H1 (cell line): ENCODE data around the gene PRRX1. TPM values are rescaled to one million over a fixed set of nuclear protein-coding genes. Genes with fewer than 3 reads are reported as not detected.

Experiments
- CBX8 ChIP-seq: fragments of 300-800, 300-1000 bp; sonication (generic); IDR thresholded peaks from 2 replicates; pipeline ENCODE4 v1.7.1; 2016; ENCODE audit warnings: low read depth, low read length, borderline replicate concordance
- KDM5A ChIP-seq: fragments of 200-600 bp; IDR thresholded peaks from 2 replicates; pipeline ENCODE4 v1.7.1; 2012; ENCODE audit warnings: mild to moderate bottlenecking, low read length, inconsistent platforms, mixed read lengths
- RFX5 ChIP-seq: IDR thresholded peaks from 2 replicates; pipeline ENCODE4 v1.6.1; 2011; ENCODE audit warnings: low read depth, low read length, improper control_type of control experiment, borderline replicate concordance
- RXRA ChIP-seq: IDR thresholded peaks from 2 replicates; pipeline ENCODE4 v1.6.1; 2011; ENCODE audit warnings: low read depth, mild to moderate bottlenecking, low read length, moderate library complexity; ENCODE audit not compliant: insufficient read depth
- polyA plus RNA-seq, 7 experiments: library from polyadenylated mRNA; depleted of rRNA in 3 of 7; stranded (reverse) in 5 of 7; unstranded in 2 of 7; fragments of >200 nt in 5 of 7; fragments of 200-250 nt in 2 of 7; gene quantifications; 1 replicate in 5 of 7; 2 replicates in 1 of 7; 4 replicates in 1 of 7; pipeline versions ENCODE4 v1.2.1 to v1.2.3, GENCODE V29; 2011 to 2013; ENCODE audit warnings: missing spikeins in 2 of 7, mixed read lengths in 2 of 7
- total RNA-seq: library from RNA; stranded (reverse); fragmentation: NEBNext Ultra II Directional; extraction: Animal tissue kit (Norgen Biotek cat#: 25700); gene quantifications from 2 replicates; pipeline ENCODE4 v1.2.1, GENCODE V29; 2021
- TF ChIP-seq, protein P1 (sequence below): fragments of 300-600 bp; sonication (generic); IDR thresholded peaks from 2 replicates; pipeline ENCODE4 v1.7.1; 2012; ENCODE audit warnings: low read length, moderate library complexity, mild to moderate bottlenecking, inconsistent platforms; ENCODE audit not compliant: insufficient replicate concordance
- TF ChIP-seq, protein P2 (sequence below): IDR thresholded peaks from 2 replicates; pipeline ENCODE4 v1.6.1; 2012; ENCODE audit warnings: inconsistent platforms
- TF ChIP-seq, protein P3 (sequence below): IDR thresholded peaks from 2 replicates; pipeline ENCODE4 v1.6.1; 2011; ENCODE audit warnings: low read depth, mild to moderate bottlenecking, low read length; ENCODE audit not compliant: insufficient read depth
- TF ChIP-seq, protein P4 (sequence below): IDR thresholded peaks from 2 replicates; pipeline ENCODE4 v1.6.1; 2012; ENCODE audit warnings: inconsistent platforms

The PRRX1 gene
- total and polyA plus RNA-seq, 2 of the 8 experiments (the other 6 are each of a cell fraction or from before 2014, with no cell fraction given) = not detected

DNA sequence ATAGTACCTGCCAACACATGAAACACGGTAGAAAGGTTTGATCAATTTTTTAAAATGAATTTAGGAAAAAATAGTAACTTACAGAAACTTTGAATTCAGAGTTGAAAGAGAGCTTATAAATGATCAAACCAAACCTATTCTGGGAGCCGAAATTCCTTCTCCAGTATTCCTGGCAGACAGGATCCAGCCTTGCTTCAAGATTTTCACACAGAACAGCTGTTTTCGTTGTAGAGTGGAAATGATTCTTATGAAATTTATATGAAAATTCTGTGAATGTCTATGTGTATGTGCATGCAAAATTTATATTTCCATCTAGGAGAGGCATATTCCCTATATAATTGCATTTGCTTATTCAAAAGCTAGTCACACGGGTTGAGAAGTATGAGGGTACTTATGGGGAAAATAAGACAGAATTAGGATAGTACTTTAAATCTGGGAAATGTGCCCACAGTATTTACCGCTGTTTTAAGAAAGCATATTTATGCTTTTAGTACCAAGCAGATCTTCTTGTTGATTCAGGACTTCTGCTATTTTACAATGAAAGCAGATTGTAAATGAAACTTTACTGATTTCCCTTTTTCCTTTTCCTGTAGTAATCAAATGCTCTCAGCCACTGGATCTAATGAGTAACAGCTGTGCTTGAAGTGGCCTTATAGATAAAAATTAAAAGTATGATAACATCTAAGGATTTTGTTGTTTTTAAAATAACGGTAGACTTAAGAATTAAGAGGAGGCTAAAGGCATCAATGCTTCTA is 30.4 kb downstream of the PRRX1 start (continued):
- TF ChIP-seq, protein P1, sequence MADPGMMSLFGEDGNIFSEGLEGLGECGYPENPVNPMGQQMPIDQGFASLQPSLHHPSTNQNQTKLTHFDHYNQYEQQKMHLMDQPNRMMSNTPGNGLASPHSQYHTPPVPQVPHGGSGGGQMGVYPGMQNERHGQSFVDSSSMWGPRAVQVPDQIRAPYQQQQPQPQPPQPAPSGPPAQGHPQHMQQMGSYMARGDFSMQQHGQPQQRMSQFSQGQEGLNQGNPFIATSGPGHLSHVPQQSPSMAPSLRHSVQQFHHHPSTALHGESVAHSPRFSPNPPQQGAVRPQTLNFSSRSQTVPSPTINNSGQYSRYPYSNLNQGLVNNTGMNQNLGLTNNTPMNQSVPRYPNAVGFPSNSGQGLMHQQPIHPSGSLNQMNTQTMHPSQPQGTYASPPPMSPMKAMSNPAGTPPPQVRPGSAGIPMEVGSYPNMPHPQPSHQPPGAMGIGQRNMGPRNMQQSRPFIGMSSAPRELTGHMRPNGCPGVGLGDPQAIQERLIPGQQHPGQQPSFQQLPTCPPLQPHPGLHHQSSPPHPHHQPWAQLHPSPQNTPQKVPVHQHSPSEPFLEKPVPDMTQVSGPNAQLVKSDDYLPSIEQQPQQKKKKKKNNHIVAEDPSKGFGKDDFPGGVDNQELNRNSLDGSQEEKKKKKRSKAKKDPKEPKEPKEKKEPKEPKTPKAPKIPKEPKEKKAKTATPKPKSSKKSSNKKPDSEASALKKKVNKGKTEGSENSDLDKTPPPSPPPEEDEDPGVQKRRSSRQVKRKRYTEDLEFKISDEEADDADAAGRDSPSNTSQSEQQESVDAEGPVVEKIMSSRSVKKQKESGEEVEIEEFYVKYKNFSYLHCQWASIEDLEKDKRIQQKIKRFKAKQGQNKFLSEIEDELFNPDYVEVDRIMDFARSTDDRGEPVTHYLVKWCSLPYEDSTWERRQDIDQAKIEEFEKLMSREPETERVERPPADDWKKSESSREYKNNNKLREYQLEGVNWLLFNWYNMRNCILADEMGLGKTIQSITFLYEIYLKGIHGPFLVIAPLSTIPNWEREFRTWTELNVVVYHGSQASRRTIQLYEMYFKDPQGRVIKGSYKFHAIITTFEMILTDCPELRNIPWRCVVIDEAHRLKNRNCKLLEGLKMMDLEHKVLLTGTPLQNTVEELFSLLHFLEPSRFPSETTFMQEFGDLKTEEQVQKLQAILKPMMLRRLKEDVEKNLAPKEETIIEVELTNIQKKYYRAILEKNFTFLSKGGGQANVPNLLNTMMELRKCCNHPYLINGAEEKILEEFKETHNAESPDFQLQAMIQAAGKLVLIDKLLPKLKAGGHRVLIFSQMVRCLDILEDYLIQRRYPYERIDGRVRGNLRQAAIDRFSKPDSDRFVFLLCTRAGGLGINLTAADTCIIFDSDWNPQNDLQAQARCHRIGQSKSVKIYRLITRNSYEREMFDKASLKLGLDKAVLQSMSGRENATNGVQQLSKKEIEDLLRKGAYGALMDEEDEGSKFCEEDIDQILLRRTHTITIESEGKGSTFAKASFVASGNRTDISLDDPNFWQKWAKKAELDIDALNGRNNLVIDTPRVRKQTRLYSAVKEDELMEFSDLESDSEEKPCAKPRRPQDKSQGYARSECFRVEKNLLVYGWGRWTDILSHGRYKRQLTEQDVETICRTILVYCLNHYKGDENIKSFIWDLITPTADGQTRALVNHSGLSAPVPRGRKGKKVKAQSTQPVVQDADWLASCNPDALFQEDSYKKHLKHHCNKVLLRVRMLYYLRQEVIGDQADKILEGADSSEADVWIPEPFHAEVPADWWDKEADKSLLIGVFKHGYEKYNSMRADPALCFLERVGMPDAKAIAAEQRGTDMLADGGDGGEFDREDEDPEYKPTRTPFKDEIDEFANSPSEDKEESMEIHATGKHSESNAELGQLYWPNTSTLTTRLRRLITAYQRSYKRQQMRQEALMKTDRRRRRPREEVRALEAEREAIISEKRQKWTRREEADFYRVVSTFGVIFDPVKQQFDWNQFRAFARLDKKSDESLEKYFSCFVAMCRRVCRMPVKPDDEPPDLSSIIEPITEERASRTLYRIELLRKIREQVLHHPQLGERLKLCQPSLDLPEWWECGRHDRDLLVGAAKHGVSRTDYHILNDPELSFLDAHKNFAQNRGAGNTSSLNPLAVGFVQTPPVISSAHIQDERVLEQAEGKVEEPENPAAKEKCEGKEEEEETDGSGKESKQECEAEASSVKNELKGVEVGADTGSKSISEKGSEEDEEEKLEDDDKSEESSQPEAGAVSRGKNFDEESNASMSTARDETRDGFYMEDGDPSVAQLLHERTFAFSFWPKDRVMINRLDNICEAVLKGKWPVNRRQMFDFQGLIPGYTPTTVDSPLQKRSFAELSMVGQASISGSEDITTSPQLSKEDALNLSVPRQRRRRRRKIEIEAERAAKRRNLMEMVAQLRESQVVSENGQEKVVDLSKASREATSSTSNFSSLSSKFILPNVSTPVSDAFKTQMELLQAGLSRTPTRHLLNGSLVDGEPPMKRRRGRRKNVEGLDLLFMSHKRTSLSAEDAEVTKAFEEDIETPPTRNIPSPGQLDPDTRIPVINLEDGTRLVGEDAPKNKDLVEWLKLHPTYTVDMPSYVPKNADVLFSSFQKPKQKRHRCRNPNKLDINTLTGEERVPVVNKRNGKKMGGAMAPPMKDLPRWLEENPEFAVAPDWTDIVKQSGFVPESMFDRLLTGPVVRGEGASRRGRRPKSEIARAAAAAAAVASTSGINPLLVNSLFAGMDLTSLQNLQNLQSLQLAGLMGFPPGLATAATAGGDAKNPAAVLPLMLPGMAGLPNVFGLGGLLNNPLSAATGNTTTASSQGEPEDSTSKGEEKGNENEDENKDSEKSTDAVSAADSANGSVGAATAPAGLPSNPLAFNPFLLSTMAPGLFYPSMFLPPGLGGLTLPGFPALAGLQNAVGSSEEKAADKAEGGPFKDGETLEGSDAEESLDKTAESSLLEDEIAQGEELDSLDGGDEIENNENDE = no peak
- TF ChIP-seq RFX5 (no peak), CBX8 (no peak), RXRA (no peak), KDM5A (no peak)
- TF ChIP-seq, protein P2, sequence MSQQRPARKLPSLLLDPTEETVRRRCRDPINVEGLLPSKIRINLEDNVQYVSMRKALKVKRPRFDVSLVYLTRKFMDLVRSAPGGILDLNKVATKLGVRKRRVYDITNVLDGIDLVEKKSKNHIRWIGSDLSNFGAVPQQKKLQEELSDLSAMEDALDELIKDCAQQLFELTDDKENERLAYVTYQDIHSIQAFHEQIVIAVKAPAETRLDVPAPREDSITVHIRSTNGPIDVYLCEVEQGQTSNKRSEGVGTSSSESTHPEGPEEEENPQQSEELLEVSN = no peak
- TF ChIP-seq, protein P3, sequence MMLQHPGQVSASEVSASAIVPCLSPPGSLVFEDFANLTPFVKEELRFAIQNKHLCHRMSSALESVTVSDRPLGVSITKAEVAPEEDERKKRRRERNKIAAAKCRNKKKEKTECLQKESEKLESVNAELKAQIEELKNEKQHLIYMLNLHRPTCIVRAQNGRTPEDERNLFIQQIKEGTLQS = no peak
- TF ChIP-seq, protein P4, sequence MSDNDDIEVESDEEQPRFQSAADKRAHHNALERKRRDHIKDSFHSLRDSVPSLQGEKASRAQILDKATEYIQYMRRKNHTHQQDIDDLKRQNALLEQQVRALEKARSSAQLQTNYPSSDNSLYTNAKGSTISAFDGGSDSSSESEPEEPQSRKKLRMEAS = no peak
